Heart left ventricle (tissue), 16 donors: ENCODE data around the gene FCHSD2. TPM values are rescaled to one million over a fixed set of nuclear protein-coding genes. Genes with fewer than 3 reads are reported as not detected.
"Not testable (repeated sequence)": the region's sequence is repeated elsewhere in the genome, so short reads cannot be mapped to it uniquely, and the experiment has no call there.

Experiments
- ATAC-seq, 4 donors: fragments of 200-7000 bp; cut with Tn5 transposase; one replicate each; pipeline ENCODE4 v1.9.1; 2020 to 2022; ENCODE audit warnings: moderate library complexity in 4 of 4, mild to moderate bottlenecking in 3 of 4, moderate number of reproducible peaks in 1 of 4
- DNase-seq, 5 donors: peaks; one replicate each; pipeline ENCODE4 v3.0.0-alpha.2; 2020
- H3K27ac ChIP-seq, 12 donors: fragments of 200-600 bp; sonication (generic) in 4 of 12; one replicate each; pipeline versions ENCODE4 v1.5.0 to v1.8.0; 2016 to 2022; ENCODE audit warnings: mild to moderate bottlenecking in 2 of 12
- H3K27me3 ChIP-seq, 9 donors: fragments of 200-600 bp; sonication (generic) in 2 of 9; one replicate each; pipeline versions ENCODE4 v1.5.1 to v1.8.0; 2016 to 2022; ENCODE audit warnings: mild to moderate bottlenecking in 3 of 9
- H3K36me3 ChIP-seq, 9 donors: fragments of 200-600 bp; sonication (generic) in 2 of 9; one replicate each; pipeline versions ENCODE4 v1.5.0 to v1.8.0; 2018 to 2022; ENCODE audit warnings: mild to moderate bottlenecking in 2 of 9
- H3K4me1 ChIP-seq, 12 donors: fragments of 200-600 bp; sonication (generic) in 4 of 12; one replicate each; pipeline versions ENCODE4 v1.5.0 to v1.8.0; 2016 to 2022; ENCODE audit warnings: mild to moderate bottlenecking in 3 of 12
- H3K4me3 ChIP-seq, 12 donors: fragments of 200-600 bp; sonication (generic) in 4 of 12; one replicate each; pipeline versions ENCODE4 v1.5.0 to v1.8.0; 2017 to 2022; ENCODE audit warnings: mild to moderate bottlenecking in 9 of 12, moderate library complexity in 4 of 12
- H3K9me3 ChIP-seq, 12 donors: fragments of 200-600 bp; sonication (generic) in 4 of 12; one replicate each; pipeline versions ENCODE4 v1.5.0 to v1.8.0; 2016 to 2022; ENCODE audit warnings: mild to moderate bottlenecking in 1 of 12
- POLR2A ChIP-seq, 2 donors: fragments of 450-650 bp; IDR thresholded peaks; one replicate each; pipeline ENCODE4 v1.6.1; 2017; ENCODE audit warnings: antibody characterized with exemption in 2 of 2, mild to moderate bottlenecking in 2 of 2, moderate library complexity in 2 of 2
- WGBS, 4 donors: extraction: QIAGEN DNeasy Blood & Tissue Kit in 2 of 4; methylation state at CpG; one replicate each; pipeline versions ENCODE4 v1.1.5 to v1.1.7; 2013 to 2018; 5-methylcytosine and 5-hydroxymethylcytosine counted together
- intact Hi-C, 10 donors: fragments of 100-400 bp; cut with DNase I; formaldehyde crosslinking; loops; one replicate each; pipeline versions ENCODE4 v1.11.1 to v1.14.2; 2022
- polyA plus RNA-seq, 2 donors: library from polyadenylated mRNA; stranded (reverse); fragments of 200-250 nt; gene quantifications; one replicate each; pipeline ENCODE4 v1.2.3, GENCODE V29; 2013
- total RNA-seq, 9 donors: library from RNA; depleted of rRNA in 2 of 9; stranded (reverse); fragments of >200 nt in 2 of 9; fragmentation: NEBNext Ultra II Directional in 3 of 9; extraction: Animal tissue kit (Norgen Biotek cat#: 25700) in 3 of 9; gene quantifications; one replicate each; pipeline versions ENCODE4 v1.1.0 to v1.2.4, GENCODE V29; 2016 to 2023
- TF ChIP-seq, protein P1 (sequence below), 12 donors: fragments of 200-600 bp; sonication (generic) in 4 of 12; IDR thresholded peaks; one replicate each; pipeline versions ENCODE4 v1.5.0 to v1.8.0; 2018 to 2022; ENCODE audit warnings: antibody characterized with exemption in 12 of 12, mild to moderate bottlenecking in 5 of 12
- donor health status: ischemic (EF 13 %, LVEDD 7.1; RV severe dilation, severe dysfunction).
- donor health status: healthy with polysubstance abuse.
- donor health status: DM: no; HTN: yes; CAD: no.
- donor health status: DM: no; HTN: no; CAD: no.
- donor health status: ischemic (EF 25% LVEDD 6.9; RV normal size, moderate dysfunction).
- donor health status: ischemic (EF 25% LVEDD 5.7; RV mildly dilated, moderate dysfunction).
- donor health status: healthy.
- donor health status: DM: yes; HTN: yes; CAD: no.
- donor health status: ischemic (EF 35%, LVEDD 5.7; RV mildly dilated, moderate dysfunction).
- donor health status: nonischemic (EF 11% LVEDD 7.7; RV severe dilation, severe dysfunction).
- donor health status: DM: yes; HTN: yes; CAD: no.
- donor health status: PGD.
- donor health status: ischemic (EF 29% LVEDD 5.4; RV normal size, mild dysfunction).
- donor health status: nonischemic (EF 23%, LVEDD 6.1; RV moderate dilation, normal function).

Gene FCHSD2
- total and polyA plus RNA-seq, 11 donors = 9.9 to 61.1 (median 39.0) TPM

DNA sequence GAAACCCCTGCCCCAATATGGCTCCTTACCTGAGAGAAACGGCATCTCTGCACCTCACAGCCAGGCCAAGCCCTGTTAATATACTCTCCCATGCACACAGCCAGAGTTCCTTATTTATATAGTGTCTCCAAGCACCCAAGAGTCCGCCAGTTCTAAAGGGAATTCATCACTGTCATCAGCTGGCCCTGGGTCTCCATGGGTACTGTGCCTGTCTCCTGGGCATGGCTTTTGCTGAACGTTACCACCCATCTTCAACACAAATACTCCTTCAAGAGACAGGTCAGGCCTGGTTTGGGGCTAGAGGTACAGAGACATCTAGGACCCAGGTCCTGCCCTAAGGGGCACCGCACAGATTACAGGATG lies 329.5 kb downstream of the FCHSD2 start:
- TF ChIP-seq POLR2A (IDR thresholded peaks at IDR 0.05) = no peak
- TF ChIP-seq, protein P1, sequence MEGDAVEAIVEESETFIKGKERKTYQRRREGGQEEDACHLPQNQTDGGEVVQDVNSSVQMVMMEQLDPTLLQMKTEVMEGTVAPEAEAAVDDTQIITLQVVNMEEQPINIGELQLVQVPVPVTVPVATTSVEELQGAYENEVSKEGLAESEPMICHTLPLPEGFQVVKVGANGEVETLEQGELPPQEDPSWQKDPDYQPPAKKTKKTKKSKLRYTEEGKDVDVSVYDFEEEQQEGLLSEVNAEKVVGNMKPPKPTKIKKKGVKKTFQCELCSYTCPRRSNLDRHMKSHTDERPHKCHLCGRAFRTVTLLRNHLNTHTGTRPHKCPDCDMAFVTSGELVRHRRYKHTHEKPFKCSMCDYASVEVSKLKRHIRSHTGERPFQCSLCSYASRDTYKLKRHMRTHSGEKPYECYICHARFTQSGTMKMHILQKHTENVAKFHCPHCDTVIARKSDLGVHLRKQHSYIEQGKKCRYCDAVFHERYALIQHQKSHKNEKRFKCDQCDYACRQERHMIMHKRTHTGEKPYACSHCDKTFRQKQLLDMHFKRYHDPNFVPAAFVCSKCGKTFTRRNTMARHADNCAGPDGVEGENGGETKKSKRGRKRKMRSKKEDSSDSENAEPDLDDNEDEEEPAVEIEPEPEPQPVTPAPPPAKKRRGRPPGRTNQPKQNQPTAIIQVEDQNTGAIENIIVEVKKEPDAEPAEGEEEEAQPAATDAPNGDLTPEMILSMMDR (IDR thresholded peaks at IDR 0.05) = no peak
- Histone ChIP-seq H3K36me3 (peaks cover 0 to 35% (median 4%) of the 10 kb centered on the region in 9 donors), H3K4me1 (peaks cover 0 to 78% (median 33%) of the 10 kb centered on the region in 12 donors), H3K27me3 (no peaks in the 10 kb centered on the region), H3K9me3 (no peaks in the 10 kb centered on the region), H3K4me3 (peak overlapping the region in 10 of 12 donors; percentile 67 to 99 (median 79)), H3K27ac (peak overlapping the region in 6 of 12 donors; percentile 91 to 98 (median 96))
- DNase-seq = no peak
- ATAC-seq = no peak
- intact Hi-C loops = loop anchor here in 1 of 10 donors (5.0 kb wide), 1 partner anchor 90 kb away; no protein-coding TSS in a partner anchor
- 47 to 72% (median 59%) methylated on average over 3 to 4 of the region's 4 CpGs for WGBS, 4 donors

DNA sequence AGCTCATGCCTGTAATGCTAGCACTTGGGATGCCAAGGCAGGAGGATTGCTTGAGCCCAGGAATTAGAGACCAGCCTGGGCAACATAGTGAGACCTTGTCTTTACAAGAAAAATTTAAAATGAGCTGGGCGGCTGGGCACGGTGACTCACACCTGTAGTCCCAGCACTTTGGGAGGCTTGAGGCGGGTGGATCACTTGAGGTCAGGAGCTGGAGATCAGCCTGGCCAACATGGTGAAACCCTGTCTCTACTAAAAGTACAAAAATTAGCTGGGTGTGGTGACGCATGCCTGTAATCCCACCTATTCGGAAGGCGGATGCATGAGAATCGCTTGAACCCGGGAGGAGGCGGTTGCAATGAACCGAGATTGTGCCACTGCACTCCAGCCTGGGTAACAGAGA lies 330.4 kb downstream of the FCHSD2 start:
- DNase-seq = peak in 1 of 5 donors; percentile 12
- H3K4me1 ChIP-seq = peaks cover 0 to 84% (median 33%) of the 10 kb centered on the region in 12 donors
- 96 to 97% (median 96%) methylated on average over 10 of the region's 10 CpGs for WGBS, 4 donors
- intact Hi-C loops = loop anchor here in 1 of 10 donors (5.0 kb wide), 1 partner anchor 89 kb away; no protein-coding TSS in a partner anchor
- peaks cover 0 to 27% (median 4%) of the 10 kb centered on the region in 9 donors for H3K36me3 ChIP-seq
- H3K27me3 ChIP-seq, ATAC-seq, H3K9me3 ChIP-seq: not testable (repeated sequence)
- H3K27ac ChIP-seq = peak overlapping the region in 1 of 12 donors; percentile 96
- peak overlapping the region in 2 of 12 donors; percentile 74 to 91 for H3K4me3 ChIP-seq

DNA sequence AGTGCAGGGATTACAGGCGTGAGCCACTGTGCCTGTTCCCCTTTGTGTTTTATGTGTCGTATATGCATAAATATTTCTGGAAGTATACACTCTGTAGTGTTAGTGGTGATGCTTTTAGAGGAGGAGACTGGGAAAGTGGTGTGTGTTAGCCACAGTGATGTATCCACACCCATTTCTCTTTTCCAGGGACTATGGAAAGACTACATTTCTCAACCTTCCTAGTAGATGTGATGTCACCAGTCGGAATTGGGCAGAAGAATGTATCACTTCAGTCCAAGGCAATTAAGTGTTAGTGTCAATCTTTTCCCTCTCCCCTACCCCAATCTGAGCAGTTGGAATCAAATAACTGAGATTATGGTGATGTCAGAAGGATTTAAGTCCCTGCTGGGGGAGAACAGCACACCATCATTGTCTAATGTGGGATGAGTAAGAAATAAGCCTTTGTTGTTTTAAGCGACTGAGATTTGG lies 333.8 kb downstream of the FCHSD2 start:
- intact Hi-C loops = loop anchor here in 1 of 10 donors (10.0 kb wide), 1 partner anchor 1346 kb away; no protein-coding TSS in a partner anchor

DNA sequence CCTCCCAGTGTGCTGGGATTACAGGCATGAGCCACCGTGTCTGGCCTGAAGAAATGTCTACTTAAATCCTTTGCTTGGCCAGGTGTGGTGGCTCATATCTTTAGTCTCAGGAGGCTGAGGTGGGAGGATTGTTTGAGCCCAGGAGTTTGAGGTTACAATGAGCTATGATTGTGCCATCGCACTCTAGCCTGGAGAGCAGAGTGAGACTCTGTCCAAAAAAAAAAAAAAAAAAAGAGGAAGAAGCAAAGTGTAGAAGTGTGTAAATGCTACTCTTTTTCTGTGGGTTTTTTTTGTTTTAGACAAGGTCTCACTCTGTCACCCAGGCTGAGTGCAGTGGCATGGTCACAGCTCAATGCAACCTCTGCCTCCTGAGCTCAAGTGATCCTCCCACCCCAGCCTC lies 334.3 kb downstream of the FCHSD2 start:
- Histone ChIP-seq H3K27ac (peak overlapping the region in 6 of 12 donors; percentile 9 to 94 (median 44)), H3K36me3 (peaks cover 0 to 25% (median 4%) of the 10 kb centered on the region in 9 donors), H3K9me3 (no peaks in the 10 kb centered on the region), H3K4me1 (peaks cover 0 to 80% (median 9%) of the 10 kb centered on the region in 12 donors), H3K27me3 (no peaks in the 10 kb centered on the region), H3K4me3 (no peak overlapping the region)
- intact Hi-C loops = loop anchor here in 1 of 10 donors (10.0 kb wide), 1 partner anchor 1347 kb away; no protein-coding TSS in a partner anchor
- DNase-seq (no peak), ATAC-seq (peak in 3 of 4 donors; percentile 49 to 61 (median 55))
- TF ChIP-seq, protein P1 (IDR thresholded peaks at IDR 0.05) = no peak
- no peak for TF ChIP-seq POLR2A (IDR thresholded peaks at IDR 0.05)
- 79 to 84% (median 79%) methylated on average over 2 of the region's 2 CpGs for WGBS, 4 donors

More for the DNA sequence above, 333.8 kb downstream of the FCHSD2 start:
- no peak overlapping the region for H3K4me3 ChIP-seq
- H3K4me1 ChIP-seq = peaks cover 0 to 83% (median 14%) of the 10 kb centered on the region in 12 donors
- H3K36me3 ChIP-seq = peaks cover 0 to 25% (median 4%) of the 10 kb centered on the region in 9 donors
- WGBS, 4 donors = 82 to 94% (median 91%) methylated on average over 4 of the region's 4 CpGs
- ATAC-seq = no peak
- no peak for TF ChIP-seq POLR2A (IDR thresholded peaks at IDR 0.05)
- TF ChIP-seq, protein P1 (IDR thresholded peaks at IDR 0.05) = no peak
- H3K27me3 ChIP-seq = no peaks in the 10 kb centered on the region
- no peaks in the 10 kb centered on the region for H3K9me3 ChIP-seq
- no peak for DNase-seq
- peak overlapping the region in 3 of 12 donors; percentile 9 to 94 (median 64) for H3K27ac ChIP-seq
